Measurements from ENCODE around the gene SRRM4. TPM values are rescaled to one million over a fixed set of nuclear protein-coding genes. Genes with fewer than 3 reads are reported as not detected.
"Not testable (repeated sequence)": the region's sequence is repeated elsewhere in the genome, so short reads cannot be mapped to it uniquely, and the experiment has no call there.

Gene SRRM4
- total RNA-seq, 1 donor, result not detected

DNA sequence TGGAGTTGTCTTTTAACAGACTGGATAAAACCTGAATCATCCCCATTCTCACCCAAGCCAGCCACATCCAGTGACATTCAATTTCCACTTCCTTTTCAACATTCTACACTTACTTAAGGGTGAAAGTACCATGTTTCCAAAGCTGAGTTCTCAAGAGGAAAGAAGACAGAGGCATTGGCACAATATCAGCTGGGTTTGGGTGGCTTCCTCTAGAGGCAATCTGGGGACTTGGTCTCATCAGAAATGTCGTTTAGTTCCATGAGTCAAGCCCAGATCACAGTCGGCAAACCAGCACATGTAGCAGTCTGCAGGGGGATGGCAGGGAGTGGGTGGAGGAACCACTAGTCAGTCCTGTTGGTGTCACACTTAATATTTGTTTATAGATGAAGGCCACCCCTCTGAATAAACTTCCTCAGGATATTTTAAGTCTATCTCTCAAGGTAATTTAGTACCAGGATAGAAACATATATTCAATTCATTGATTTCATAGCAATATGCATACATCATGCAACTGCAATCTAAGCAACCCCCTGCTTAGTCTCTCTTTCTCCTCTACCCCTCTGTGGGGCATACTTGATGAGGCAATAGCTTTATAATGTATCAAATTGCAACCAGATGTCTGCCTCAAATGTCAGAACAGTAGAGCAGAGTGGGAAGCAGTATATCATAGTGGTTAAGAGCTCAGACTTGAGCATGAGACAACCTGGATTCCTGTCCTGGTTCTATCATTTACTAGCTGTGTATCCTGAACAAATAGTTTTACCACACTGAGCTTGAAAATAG lies 3.0 kb downstream of the SRRM4 start:
- no peaks in the 10 kb centered on the region for H3K4me1 ChIP-seq (ENCODE audit: insufficient read depth, low read length)
- H3K27me3 ChIP-seq (ENCODE audit: insufficient read depth, low read length), result peaks cover 34% of the 10 kb centered on the region
- no peaks in the 10 kb centered on the region for H3K9me3 ChIP-seq (ENCODE audit: low read depth, low read length)
- H3K4me3 ChIP-seq (ENCODE audit: low read length), result no peak overlapping the region

- Histone ChIP-seq H3K9me3 (ENCODE audit: low read depth, low read length) (no peaks in the 10 kb centered on the region), H3K4me1 (ENCODE audit: insufficient read depth, low read length) (no peaks in the 10 kb centered on the region), H3K4me3 (ENCODE audit: low read length) (no peak overlapping the region), H3K27me3 (ENCODE audit: insufficient read depth, low read length) (peaks cover 22% of the 10 kb centered on the region)
These were observed 4.7 kb downstream of the SRRM4 start for GRCh38 chr12:118986050-118986449.

GRCh38 chr12:118999107-118999506 lies 17.8 kb downstream of the SRRM4 start:
- no peaks in the 10 kb centered on the region for H3K9me3 ChIP-seq (ENCODE audit: low read depth, low read length)
- no peak overlapping the region for H3K4me3 ChIP-seq (ENCODE audit: low read length)
- H3K27me3 ChIP-seq (ENCODE audit: insufficient read depth, low read length), result no peaks in the 10 kb centered on the region
- no peaks in the 10 kb centered on the region for H3K4me1 ChIP-seq (ENCODE audit: insufficient read depth, low read length)

GRCh38 chr12:119005085-119005484 lies 23.7 kb downstream of the SRRM4 start:
- Histone ChIP-seq H3K4me3 (ENCODE audit: low read length) (no peak overlapping the region), H3K4me1 (ENCODE audit: insufficient read depth, low read length) (no peaks in the 10 kb centered on the region), H3K9me3 (ENCODE audit: low read depth, low read length) (no peaks in the 10 kb centered on the region), H3K27me3 (ENCODE audit: insufficient read depth, low read length) (peaks cover 3% of the 10 kb centered on the region)

DNA sequence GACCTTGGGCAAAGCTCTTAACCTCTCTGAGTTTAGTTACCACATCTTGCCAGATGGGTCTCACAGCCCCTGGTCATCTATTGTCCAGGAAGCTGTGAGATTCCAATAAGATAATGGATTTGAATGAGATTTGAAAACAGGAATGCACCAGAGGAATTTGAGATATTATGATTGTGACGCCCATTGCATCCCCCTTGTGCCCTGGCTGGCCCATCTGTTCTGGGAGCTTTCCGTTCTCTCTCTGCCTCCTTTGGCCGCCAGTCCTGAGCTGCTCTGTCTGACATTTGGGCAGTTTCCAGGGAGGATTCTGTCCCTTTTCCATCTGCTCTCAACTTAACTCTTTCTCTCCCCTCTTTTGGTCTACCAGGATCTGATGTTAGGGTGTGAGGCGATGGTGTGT lies 24.6 kb downstream of the SRRM4 start:
- Histone ChIP-seq H3K4me1 (ENCODE audit: insufficient read depth, low read length) (no peaks in the 10 kb centered on the region), H3K27me3 (ENCODE audit: insufficient read depth, low read length) (peaks cover 3% of the 10 kb centered on the region), H3K4me3 (ENCODE audit: low read length) (no peak overlapping the region), H3K9me3 (ENCODE audit: low read depth, low read length) (no peaks in the 10 kb centered on the region)

DNA sequence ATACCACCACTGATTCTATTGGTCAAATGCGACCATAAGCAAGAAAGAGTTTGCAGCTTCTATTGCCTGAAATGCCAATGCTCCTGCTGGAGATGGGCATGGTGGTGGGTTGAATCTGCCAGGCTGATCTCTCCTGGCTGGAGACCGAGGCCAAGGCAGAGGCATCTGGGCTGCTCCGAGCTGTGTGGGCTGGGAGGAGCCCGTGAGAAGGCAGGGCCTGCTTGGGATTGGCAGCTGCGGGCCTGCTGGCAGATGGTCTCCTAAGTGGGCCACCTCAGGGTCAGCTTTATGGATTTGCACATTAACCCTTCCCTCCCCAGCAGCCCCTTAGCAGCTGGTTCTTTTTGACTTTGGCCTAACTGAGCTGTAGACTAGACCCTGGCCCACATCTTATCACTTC lies 25.4 kb downstream of the SRRM4 start:
- peaks cover 3% of the 10 kb centered on the region for H3K27me3 ChIP-seq (ENCODE audit: insufficient read depth, low read length)
- no peak overlapping the region for H3K4me3 ChIP-seq (ENCODE audit: low read length)

GRCh38 chr12:119008273-119008672 lies 26.9 kb downstream of the SRRM4 start:
- H3K4me1 ChIP-seq (ENCODE audit: insufficient read depth, low read length); H3K9me3 ChIP-seq (ENCODE audit: low read depth, low read length); H3K27me3 ChIP-seq (ENCODE audit: insufficient read depth, low read length); H3K4me3 ChIP-seq (ENCODE audit: low read length): not testable (repeated sequence)

More for the DNA sequence above, 25.4 kb downstream of the SRRM4 start:
- Histone ChIP-seq H3K4me1 (ENCODE audit: insufficient read depth, low read length) (no peaks in the 10 kb centered on the region), H3K9me3 (ENCODE audit: low read depth, low read length) (no peaks in the 10 kb centered on the region)

DNA sequence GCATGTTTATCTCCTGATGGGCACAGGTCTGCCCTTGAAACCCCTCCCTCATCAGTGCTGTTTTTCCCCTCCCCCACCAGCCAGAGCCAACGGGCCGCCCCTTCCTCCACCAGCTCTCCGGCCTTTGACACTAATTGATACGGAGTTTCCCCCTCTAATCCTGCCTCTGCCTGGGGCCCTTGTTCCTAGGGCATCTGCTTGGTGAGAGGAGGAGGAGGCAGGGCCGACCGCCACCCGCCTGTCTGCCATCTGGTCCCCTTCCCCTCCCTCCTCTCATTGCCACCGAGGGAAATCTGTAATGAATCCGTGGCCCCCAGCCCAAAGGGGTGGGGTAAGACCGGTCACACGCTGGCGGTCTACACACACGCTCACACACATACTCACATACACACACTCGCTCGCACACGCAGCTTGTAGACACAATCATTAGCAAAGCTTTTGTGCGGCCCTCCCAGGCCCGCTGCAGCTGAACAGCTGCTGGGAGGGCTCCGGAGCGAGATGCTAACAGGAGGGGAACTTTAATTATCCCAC lies 27.4 kb downstream of the SRRM4 start:
- Histone ChIP-seq H3K9me3 (ENCODE audit: low read depth, low read length) (no peaks in the 10 kb centered on the region), H3K4me3 (ENCODE audit: low read length) (no peak overlapping the region), H3K27me3 (ENCODE audit: insufficient read depth, low read length) (peaks cover 3% of the 10 kb centered on the region), H3K4me1 (ENCODE audit: insufficient read depth, low read length) (no peaks in the 10 kb centered on the region)

DNA sequence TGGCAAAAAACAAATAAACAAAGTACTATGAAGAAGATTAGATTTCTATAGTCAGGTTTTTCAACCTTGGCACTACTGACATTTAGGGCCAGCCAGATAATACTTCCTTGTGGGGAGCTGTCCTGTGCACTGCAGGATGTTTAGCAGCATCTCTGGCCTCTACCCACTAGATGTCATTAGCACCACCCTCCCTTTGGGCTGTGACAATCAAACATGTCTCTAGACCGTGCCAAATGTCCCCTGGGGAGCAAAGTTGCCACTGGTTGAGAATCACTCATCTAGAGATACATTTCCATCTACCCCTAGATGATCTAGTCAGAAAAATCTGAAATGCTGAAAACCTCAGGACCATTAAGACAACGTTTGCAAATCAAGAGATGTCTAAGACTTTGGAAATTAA lies 29.9 kb downstream of the SRRM4 start:
- Histone ChIP-seq H3K4me3 (ENCODE audit: low read length) (no peak overlapping the region), H3K27me3 (ENCODE audit: insufficient read depth, low read length) (peaks cover 3% of the 10 kb centered on the region)

DNA sequence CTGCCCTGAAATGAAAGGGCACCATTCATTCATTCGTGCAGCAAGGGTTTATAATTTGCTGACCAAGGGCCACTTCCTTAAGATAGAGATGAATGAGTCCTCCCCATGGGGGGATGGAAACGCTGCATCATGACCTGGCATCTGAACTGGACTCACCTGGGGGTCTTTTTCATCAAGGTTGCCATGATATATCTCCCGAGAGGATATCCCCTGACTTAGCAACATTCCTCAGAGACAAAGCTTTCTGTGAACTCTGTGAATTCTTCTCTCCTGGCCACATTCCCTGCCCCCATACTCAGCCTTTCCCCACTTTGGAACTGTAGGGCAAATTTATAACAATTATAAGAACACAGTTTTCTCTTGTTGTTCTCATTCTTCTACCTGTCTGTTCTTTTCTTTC lies 30.8 kb downstream of the SRRM4 start:
- Histone ChIP-seq H3K9me3 (ENCODE audit: low read depth, low read length) (no peaks in the 10 kb centered on the region), H3K27me3 (ENCODE audit: insufficient read depth, low read length) (peaks cover 3% of the 10 kb centered on the region), H3K4me3 (ENCODE audit: low read length) (no peak overlapping the region), H3K4me1 (ENCODE audit: insufficient read depth, low read length) (no peaks in the 10 kb centered on the region)

More for the DNA sequence above, 29.9 kb downstream of the SRRM4 start:
- no peaks in the 10 kb centered on the region for H3K4me1 ChIP-seq (ENCODE audit: insufficient read depth, low read length)
- no peaks in the 10 kb centered on the region for H3K9me3 ChIP-seq (ENCODE audit: low read depth, low read length)

DNA sequence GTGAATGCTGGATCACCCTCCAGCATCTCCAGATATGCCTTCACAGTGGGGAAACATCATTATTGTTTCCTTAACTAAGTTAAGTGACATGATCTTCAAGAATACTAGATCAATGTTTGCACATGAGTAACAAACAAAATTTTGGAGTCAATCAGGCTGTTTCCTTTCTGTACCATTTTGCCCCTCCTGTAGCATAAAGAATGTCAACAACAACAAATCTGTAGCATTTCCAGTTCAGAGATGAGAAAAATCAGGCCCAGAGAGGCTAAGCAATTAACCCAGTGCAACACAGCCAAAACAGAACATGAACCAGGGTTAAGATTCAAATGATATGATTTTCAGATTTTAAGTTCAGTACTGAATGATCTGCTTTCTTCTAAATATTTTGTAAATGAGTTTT lies 31.7 kb downstream of the SRRM4 start:
- Histone ChIP-seq H3K9me3 (ENCODE audit: low read depth, low read length) (no peaks in the 10 kb centered on the region), H3K4me3 (ENCODE audit: low read length) (no peak overlapping the region), H3K4me1 (ENCODE audit: insufficient read depth, low read length) (no peaks in the 10 kb centered on the region), H3K27me3 (ENCODE audit: insufficient read depth, low read length) (peaks cover 3% of the 10 kb centered on the region)

DNA sequence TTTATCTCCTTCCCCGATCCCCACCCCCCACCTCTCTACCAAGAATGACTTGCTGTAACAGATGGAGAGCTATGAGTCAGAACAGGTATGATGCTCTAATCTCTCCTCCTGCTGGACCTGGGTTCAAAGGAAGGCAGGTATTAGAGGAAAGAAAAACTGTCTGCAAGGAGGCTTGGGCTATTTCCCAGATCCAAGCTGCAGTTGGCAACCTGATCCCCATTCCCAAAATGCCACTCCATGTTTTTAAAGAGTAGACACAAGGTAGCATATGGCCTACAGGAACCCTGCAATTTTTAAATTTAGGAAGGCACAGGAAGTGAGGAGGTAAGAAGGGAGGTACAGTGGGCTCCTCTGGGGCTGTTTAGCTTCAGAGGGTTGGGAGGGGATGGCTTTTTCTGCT lies 33.0 kb downstream of the SRRM4 start:
- H3K4me1 ChIP-seq (ENCODE audit: insufficient read depth, low read length), result no peaks in the 10 kb centered on the region
- H3K27me3 ChIP-seq (ENCODE audit: insufficient read depth, low read length), result no peaks in the 10 kb centered on the region
- H3K9me3 ChIP-seq (ENCODE audit: low read depth, low read length), result no peaks in the 10 kb centered on the region
- no peak overlapping the region for H3K4me3 ChIP-seq (ENCODE audit: low read length)

DNA sequence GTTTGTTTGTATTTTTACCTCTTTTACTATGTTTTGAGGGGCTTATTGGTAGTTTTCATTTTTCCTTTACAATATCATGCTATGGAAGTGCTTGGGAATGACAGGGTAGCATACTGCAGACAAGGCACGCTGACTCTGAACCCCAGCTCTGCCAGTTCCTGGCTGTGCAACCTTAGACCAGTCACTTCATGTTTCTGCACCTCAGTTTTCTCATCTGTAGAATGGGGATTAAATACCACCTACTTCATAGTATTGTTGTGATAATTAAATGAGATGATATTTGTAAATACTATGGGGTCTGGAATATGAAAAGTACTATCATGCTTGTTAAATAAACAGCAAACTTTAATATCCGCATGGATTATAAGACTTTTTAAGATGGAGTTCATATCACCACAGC lies 35.4 kb downstream of the SRRM4 start:
- Histone ChIP-seq H3K27me3 (ENCODE audit: insufficient read depth, low read length) (no peaks in the 10 kb centered on the region), H3K4me3 (ENCODE audit: low read length) (no peak overlapping the region), H3K4me1 (ENCODE audit: insufficient read depth, low read length) (no peaks in the 10 kb centered on the region), H3K9me3 (ENCODE audit: low read depth, low read length) (no peaks in the 10 kb centered on the region)

DNA sequence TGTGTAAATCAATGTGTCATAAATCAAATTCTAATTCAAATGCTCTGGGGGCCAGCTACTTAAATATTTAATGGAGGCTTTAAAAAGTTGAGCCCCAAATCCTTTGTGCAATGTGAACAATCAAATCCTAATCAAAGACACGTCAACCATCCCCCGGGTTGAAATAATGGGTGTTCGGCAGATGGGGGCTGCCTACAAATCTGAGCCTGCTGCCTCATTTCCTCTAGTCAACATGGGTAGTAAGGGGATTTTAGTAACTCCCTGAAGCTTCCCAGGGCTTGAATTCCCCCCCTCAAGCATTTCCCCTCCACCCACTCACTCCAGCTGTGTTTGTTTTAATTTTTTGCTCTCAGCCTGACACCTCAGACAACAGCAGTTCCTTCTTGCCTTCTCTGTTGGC lies 37.8 kb downstream of the SRRM4 start:
- H3K4me3 ChIP-seq (ENCODE audit: low read length), result no peak overlapping the region
- no peaks in the 10 kb centered on the region for H3K9me3 ChIP-seq (ENCODE audit: low read depth, low read length)
- no peaks in the 10 kb centered on the region for H3K4me1 ChIP-seq (ENCODE audit: insufficient read depth, low read length)
- no peaks in the 10 kb centered on the region for H3K27me3 ChIP-seq (ENCODE audit: insufficient read depth, low read length)

GRCh38 chr12:119020406-119021360 lies 39.3 kb downstream of the SRRM4 start:
- Histone ChIP-seq H3K4me1 (ENCODE audit: insufficient read depth, low read length) (no peaks in the 10 kb centered on the region), H3K4me3 (ENCODE audit: low read length) (no peak overlapping the region), H3K27me3 (ENCODE audit: insufficient read depth, low read length) (no peaks in the 10 kb centered on the region), H3K9me3 (ENCODE audit: low read depth, low read length) (no peaks in the 10 kb centered on the region)
